ENCODE results near the gene DCN. TPM values are rescaled to one million over a fixed set of nuclear protein-coding genes. Genes with fewer than 3 reads are reported as not detected.

The DCN gene
- total RNA-seq, 2 donors from 2014 or later: not detected

DNA sequence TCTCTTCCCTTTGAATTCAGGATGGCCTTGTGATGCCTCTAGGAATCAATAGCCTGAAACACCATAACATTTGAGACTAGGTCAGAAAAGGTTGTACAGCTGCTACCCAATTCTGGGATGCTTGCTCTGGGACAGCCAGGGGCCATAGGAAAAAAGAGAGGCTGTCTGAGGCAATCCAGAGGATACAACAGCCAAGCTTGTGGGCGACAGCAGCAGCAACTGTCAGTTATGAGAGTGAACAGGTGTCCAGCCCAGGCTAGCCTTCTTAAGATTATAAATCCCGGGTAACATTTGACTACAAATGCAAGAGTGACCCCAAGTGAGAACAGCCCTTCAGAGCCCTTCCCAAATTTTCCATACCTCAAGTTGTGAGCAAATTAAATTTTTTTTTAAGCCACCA, 11.1 kb downstream of the DCN start:
- Mint-ChIP-seq H3K36me3 (no peaks in the 10 kb centered on the region), H3K9me3 (no peaks in the 10 kb centered on the region), H3K27ac (no peak overlapping the region)
- no peak for ATAC-seq
- DNase-seq (ENCODE audit: low spot score in 2 of 2): no peak

DNA sequence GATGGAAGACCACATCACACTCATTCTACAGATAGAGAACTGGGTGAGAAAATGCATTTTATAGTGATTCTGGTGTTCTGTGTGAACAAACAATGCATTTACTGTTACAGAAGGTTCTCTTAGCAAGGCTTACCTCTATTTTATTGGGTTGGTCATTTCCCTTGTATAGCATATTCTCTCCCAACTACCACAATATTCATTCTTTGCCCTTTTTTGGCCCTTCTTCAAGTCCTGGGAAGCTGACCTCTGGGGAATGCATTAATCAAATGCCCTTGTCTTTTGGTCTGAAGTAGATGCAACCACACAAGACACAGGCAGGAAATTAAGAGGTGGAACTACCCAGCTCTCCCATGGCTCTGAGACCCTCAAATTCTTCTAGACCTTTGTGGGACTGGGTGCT, 19.5 kb downstream of the DCN start:
- Mint-ChIP-seq H3K27ac (no peak overlapping the region), H3K36me3 (no peaks in the 10 kb centered on the region), H3K9me3 (no peaks in the 10 kb centered on the region)
- no peak for ATAC-seq
- DNase-seq (ENCODE audit: low spot score in 2 of 2): no peak

DNA sequence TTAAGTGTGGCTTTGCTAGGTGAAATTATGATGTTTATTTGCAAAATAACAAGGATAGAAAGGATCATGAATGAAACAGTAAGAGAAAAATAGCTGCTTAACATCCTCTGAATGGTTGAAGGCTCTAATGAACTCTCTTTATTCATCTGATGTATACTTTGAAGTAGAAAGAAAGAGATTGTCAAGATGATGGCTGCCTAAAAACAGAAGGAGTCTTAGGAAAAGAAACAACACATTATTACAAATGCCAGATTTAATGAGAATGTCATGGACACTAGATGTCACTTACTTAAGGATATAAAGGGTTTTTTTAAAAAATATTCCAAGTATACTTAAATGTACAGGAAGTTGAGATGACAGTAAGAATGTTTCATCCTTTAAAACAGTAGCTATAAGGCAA, 21.6 kb downstream of the DCN start:
- H3K27ac Mint-ChIP-seq: no peak overlapping the region
- DNase-seq (ENCODE audit: low spot score in 2 of 2) (no peak), ATAC-seq (no peak)

GRCh38 chr12:91155990-91156389, 26.6 kb downstream of the DCN start:
- no peak overlapping the region for H3K27ac Mint-ChIP-seq
- DNase-seq (ENCODE audit: low spot score in 2 of 2) (no peak), ATAC-seq (no peak)
- H3K9me3 Mint-ChIP-seq: no peaks in the 10 kb centered on the region
- H3K36me3 Mint-ChIP-seq: no peaks in the 10 kb centered on the region

More for the DNA sequence above, 21.6 kb downstream of the DCN start:
- Mint-ChIP-seq H3K36me3 (no peaks in the 10 kb centered on the region), H3K9me3 (no peaks in the 10 kb centered on the region)

GRCh38 chr12:91154131-91154530, 28.5 kb downstream of the DCN start:
- ATAC-seq: no peak
- no peaks in the 10 kb centered on the region for H3K9me3 Mint-ChIP-seq

DNA sequence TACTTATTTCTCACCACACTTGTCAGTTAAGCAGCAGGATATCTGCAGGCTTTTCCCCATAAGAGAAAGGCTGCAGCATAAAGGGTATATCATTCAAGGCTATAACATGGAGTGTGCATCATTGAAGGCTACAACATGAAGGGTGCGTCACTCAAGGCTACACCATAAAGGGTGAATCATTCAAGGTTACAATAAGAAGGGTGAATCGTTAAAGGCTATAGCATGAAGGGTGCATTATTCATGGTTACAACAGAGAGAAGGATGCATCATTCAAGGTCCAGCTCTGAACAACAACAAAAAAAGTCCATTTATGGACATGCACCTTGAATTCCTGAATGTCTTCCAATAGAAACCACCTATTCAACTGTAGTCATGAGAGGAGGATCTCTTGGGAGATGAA, 38.6 kb downstream of the DCN start:
- DNase-seq (ENCODE audit: low spot score in 2 of 2) (no peak), ATAC-seq (no peak)
- H3K36me3 Mint-ChIP-seq: no peaks in the 10 kb centered on the region
- H3K27ac Mint-ChIP-seq: no peak overlapping the region
- H3K9me3 Mint-ChIP-seq: peaks cover 0 to 3% of the 10 kb centered on the region in 2 donors

More at GRCh38 chr12:91154131-91154530, 28.5 kb downstream of the DCN start:
- no peak for DNase-seq (ENCODE audit: low spot score in 2 of 2)
- Mint-ChIP-seq H3K36me3 (no peaks in the 10 kb centered on the region), H3K27ac (no peak overlapping the region)

DNA sequence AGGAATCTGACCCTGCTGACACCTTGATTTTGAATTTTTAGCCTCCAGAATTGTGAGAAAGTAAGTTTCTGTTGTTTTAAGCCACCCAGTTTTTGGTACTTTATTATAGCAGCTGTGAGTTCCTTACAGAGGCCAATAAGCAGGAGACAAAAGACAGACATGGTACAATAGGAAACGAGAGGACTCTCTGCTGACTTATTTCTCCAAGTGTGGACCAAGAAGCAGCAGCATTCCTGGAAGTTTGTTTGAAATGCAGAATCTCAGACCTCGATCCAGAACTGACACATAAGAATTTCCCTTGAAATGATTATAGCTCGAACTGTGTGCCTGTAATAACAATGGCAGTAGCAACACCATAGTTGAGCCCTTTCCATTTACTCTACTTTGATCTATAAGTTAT, 39.4 kb downstream of the DCN start:
- Mint-ChIP-seq H3K9me3 (peaks cover 0 to 3% of the 10 kb centered on the region in 2 donors), H3K27ac (no peak overlapping the region), H3K36me3 (no peaks in the 10 kb centered on the region)
- ATAC-seq (no peak), DNase-seq (ENCODE audit: low spot score in 2 of 2) (no peak)

GRCh38 chr12:91142221-91142631, 40.4 kb downstream of the DCN start:
- DNase-seq (ENCODE audit: low spot score in 2 of 2) (no peak), ATAC-seq (no peak)
- Mint-ChIP-seq H3K36me3 (no peaks in the 10 kb centered on the region), H3K27ac (no peak overlapping the region), H3K9me3 (peaks cover 0 to 3% of the 10 kb centered on the region in 2 donors)

DNA sequence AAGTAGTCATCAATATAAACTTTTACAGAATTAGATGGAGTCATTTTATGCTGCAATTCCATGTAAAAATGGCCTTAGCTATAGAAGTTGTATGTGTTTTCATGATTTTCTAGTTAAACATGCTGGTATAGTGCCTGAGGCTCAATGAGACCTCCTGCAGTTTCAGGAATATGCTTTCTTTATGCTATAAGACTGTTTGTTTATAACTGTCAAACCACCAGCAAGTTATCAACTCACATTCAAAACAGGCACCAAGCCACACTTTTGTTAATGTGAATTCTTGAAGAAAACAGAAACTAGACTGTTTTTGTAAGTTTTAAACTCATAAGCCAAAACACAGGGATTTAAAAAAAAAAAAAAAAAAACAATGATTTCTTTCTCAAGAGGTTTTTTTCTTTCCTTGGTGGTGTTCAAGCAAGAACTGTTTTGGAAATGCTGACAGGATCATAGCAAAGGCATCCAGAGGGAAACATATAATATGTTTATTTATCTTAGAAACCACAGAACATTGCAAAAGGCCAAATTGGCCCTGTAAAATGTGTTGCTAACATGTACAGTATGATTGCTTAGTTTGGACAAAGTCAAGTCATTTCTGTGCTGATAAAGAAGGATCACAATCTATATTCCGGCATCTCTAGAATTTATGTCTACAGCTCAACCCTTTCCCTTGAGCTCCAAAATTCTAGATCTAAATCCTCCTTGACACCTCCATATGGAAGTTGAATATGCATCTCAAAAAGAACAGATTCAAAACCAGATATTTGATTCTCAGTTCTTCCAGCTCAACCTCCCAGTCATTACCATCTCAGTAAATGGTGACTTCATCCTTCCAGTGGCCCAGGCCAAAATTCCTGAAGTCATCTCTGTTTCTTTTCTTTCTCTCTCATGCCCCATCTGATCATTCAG, 42.3 kb downstream of the DCN start:
- H3K36me3 Mint-ChIP-seq: no peaks in the 10 kb centered on the region
- no peak overlapping the region for H3K27ac Mint-ChIP-seq
- DNase-seq (ENCODE audit: low spot score in 2 of 2) (no peak), ATAC-seq (no peak)
- H3K9me3 Mint-ChIP-seq: no peaks in the 10 kb centered on the region

DNA sequence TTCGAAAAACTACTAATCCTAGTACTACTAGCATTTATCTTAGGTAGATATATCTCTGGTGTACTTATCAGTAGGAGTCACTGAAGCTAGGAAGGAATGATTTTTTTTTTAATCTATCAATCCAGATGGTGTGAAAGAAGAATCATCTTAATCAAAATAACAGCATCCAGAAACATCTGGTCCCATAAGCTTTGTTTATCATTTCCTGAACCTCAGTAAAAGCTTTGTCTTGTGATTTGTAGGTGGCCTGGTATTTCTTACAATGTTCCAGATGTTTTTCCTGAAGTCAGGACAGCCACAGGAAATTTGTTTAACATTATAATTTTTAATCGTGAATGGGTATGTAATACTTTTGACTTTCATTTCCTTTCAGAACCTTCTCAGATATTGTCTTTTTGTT, 43.3 kb downstream of the DCN start:
- DNase-seq (ENCODE audit: low spot score in 2 of 2): no peak

GRCh38 chr12:91138337-91138920, 44.2 kb downstream of the DCN start:
- Mint-ChIP-seq H3K9me3 (no peaks in the 10 kb centered on the region), H3K36me3 (no peaks in the 10 kb centered on the region), H3K27ac (no peak overlapping the region)
- ATAC-seq: no peak
- DNase-seq (ENCODE audit: low spot score in 2 of 2): no peak

More for the DNA sequence above, 43.3 kb downstream of the DCN start:
- Mint-ChIP-seq H3K27ac (no peak overlapping the region), H3K36me3 (no peaks in the 10 kb centered on the region), H3K9me3 (no peaks in the 10 kb centered on the region)
- no peak for ATAC-seq

- Mint-ChIP-seq H3K36me3 (no peaks in the 10 kb centered on the region), H3K27ac (no peak overlapping the region), H3K9me3 (no peaks in the 10 kb centered on the region)
- no peak for DNase-seq (ENCODE audit: low spot score in 2 of 2)
- no peak for ATAC-seq
Observed at GRCh38 chr12:91133871-91134270, 48.7 kb downstream of the DCN start.

DNA sequence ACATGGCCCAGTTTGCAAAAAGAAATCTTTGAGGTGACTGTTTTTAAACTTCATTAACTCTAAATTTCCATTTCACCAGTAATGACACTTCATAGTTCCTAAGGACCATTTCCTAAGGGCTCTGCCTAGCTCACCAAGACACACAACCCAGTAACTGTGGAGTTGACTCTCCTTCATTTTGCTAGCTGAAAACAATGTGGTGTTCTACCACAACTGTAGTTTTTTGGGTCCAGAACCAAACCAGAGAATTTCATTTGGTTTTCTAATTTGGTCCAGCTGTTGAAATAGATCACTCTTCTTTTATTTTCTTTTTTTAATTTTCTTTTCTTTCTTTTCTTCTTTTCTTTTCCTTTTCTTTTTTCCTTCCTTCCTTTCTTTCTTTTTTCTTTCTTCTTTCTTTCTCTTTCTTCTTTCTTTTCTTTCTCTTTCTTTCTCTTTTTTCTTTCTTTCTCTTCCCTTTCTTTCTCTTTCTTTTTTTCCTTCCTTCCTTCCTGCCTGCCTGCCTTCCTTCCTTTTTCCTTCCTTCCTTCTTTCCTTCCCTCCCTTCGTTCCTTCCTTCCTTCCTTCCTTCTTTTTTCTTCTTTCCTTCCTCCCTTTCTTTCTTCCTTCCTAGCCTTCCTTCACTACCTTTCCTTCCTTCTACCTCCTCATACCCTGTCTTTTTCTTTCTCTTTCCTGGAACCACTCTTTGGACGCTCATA, 52.8 kb downstream of the DCN start:
- Mint-ChIP-seq H3K36me3 (no peaks in the 10 kb centered on the region), H3K27ac (no peak overlapping the region), H3K9me3 (no peaks in the 10 kb centered on the region)
- ATAC-seq (no peak), DNase-seq (ENCODE audit: low spot score in 2 of 2) (no peak)

GRCh38 chr12:91127751-91128150, 54.9 kb downstream of the DCN start:
- no peak for DNase-seq (ENCODE audit: low spot score in 2 of 2)

DNA sequence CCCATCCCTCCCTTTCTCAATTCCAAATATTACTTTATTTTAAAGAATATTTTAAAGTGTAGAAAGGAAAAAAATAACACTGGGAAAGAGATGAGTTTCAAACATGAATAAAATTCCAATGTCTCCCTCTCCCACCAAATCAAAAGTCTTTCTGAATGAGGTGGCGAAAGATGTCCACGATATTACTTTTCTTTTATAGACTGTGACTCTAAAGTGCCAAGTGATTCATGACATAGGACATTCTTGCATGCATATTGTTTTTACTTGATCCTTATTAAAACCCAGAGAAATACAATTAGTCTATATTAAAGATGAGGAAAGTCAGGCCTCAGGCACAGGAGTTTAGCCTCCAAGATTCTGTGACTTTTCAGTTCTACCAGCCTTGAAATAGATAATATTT, 55.3 kb downstream of the DCN start:
- DNase-seq (ENCODE audit: low spot score in 2 of 2): no peak
- no peak overlapping the region for H3K27ac Mint-ChIP-seq
- no peaks in the 10 kb centered on the region for H3K9me3 Mint-ChIP-seq
- no peaks in the 10 kb centered on the region for H3K36me3 Mint-ChIP-seq
- ATAC-seq: no peak

More at GRCh38 chr12:91127751-91128150, 54.9 kb downstream of the DCN start:
- H3K36me3 Mint-ChIP-seq: no peaks in the 10 kb centered on the region
- no peak overlapping the region for H3K27ac Mint-ChIP-seq
- no peak for ATAC-seq
- H3K9me3 Mint-ChIP-seq: no peaks in the 10 kb centered on the region

DNA sequence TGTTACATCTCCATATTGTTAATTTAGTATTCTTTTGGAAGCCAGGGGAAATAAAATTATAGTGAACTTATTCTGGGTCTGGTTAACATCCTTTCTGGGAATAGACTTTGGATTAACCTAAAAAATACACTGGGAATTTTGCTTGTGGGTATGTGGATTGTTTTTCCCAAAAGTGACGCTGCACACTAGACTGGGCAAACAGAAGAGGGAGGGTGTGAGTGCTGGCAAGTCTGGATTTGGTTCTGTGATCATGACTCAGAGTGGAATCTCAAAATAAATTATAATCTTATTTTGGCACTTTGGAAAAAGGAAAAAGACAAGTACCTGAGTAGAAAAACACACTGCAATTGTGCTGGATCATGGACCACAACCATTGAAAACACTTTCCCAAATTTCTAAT, 56.1 kb downstream of the DCN start:
- Mint-ChIP-seq H3K36me3 (no peaks in the 10 kb centered on the region), H3K27ac (no peak overlapping the region), H3K9me3 (no peaks in the 10 kb centered on the region)
- DNase-seq (ENCODE audit: low spot score in 2 of 2) (no peak), ATAC-seq (no peak)

- Mint-ChIP-seq H3K27ac (no peak overlapping the region), H3K36me3 (no peaks in the 10 kb centered on the region), H3K9me3 (no peaks in the 10 kb centered on the region)
- ATAC-seq (no peak), DNase-seq (ENCODE audit: low spot score in 2 of 2) (no peak)
Observed at GRCh38 chr12:91123236-91123916, 59.2 kb downstream of the DCN start.
